Measurements from ENCODE around the gene TTLL11. TPM values are rescaled to one million over a fixed set of nuclear protein-coding genes. Genes with fewer than 3 reads are reported as not detected.

The TTLL11 gene
- 1 to 10 TPM; 7.2 to 7.8 TPM for total RNA-seq
- 1 to 10 TPM; 3.6 to 4.6 TPM for polyA plus RNA-seq
- long read RNA-seq, donor 1, partial matches to known transcripts, result 0 of 1 reads
- long read RNA-seq, donor 1, other reads (novel, unspliced or antisense), result 0 of 1 reads
- long read RNA-seq, donor 2, partial matches to known transcripts, result 0 of 1 reads
- long read RNA-seq, donor 2, other reads (novel, unspliced or antisense), result 0 of 1 reads
- long read RNA-seq, donor 3, partial matches to known transcripts, result 0 of 1 reads
- long read RNA-seq, donor 3, other reads (novel, unspliced or antisense), result 0 of 1 reads
- long read RNA-seq, donor 4, result 0 reads
- long read RNA-seq, donor 5, partial matches to known transcripts, result 0 of 1 reads
- long read RNA-seq, donor 5, other reads (novel, unspliced or antisense), result 0 of 1 reads

- H3K4me1 ChIP-seq (ENCODE audit: control insufficient read depth in 5 of 5, insufficient read depth in 5 of 5, low read length in 5 of 5), result peaks cover 6 to 16% (median 10%) of the 10 kb centered on the region in 5 donors
- peak within 1 kb of the TSS; percentile 94 for H3K4me3 ChIP-seq
- 0 to 1% methylated on average over 90 to 98 of the region's 98 CpGs for WGBS, 2 donors
- DNase-seq (peak; percentile 93 to 97 (median 96)), ATAC-seq (ENCODE audit: insufficient read depth, low FRiP score) (peak; percentile 93)
- H3K9ac ChIP-seq (ENCODE audit: insufficient read depth in 1 of 2, low read length in 2 of 2), result peak within 1 kb of the TSS in 1 of 2 donors; percentile 77
- H3K9me3 ChIP-seq (ENCODE audit: control insufficient read depth in 4 of 4, insufficient read depth in 3 of 4, low read length in 3 of 4), result no peaks in the 10 kb centered on the region
- peak within 1 kb of the TSS; percentile 81 to 89 for H3K27ac ChIP-seq (ENCODE audit: low read depth in 1 of 2, low read length in 1 of 2)
- peaks cover 0 to 4% (median 0%) of the 10 kb centered on the region in 3 donors for H3K27me3 ChIP-seq (ENCODE audit: control insufficient read depth in 3 of 3, insufficient read depth in 3 of 3, low read length in 2 of 3)
- H3K36me3 ChIP-seq (ENCODE audit: control insufficient read depth in 4 of 4, insufficient read depth in 4 of 4, low read length in 4 of 4), result no peaks in the 10 kb centered on the region
- no peak for TF ChIP-seq CTCF (IDR thresholded peaks at IDR 0.05; ENCODE audit: control extremely low read depth, extremely low read depth)
These were observed at the start of gene TTLL11 for GRCh38 chr9:122092611-122093506. Gene TTLL11 (minus strand): TSS chr9:122093308. CDS start chr9:122093148, 160 bp downstream.

- Histone ChIP-seq H3K27ac (ENCODE audit: low read depth in 1 of 2, low read length in 1 of 2) (peak overlapping the region in 1 of 2 donors; percentile 33), H3K4me1 (ENCODE audit: control insufficient read depth in 5 of 5, insufficient read depth in 5 of 5, low read length in 5 of 5) (peaks cover 0 to 25% (median 6%) of the 10 kb centered on the region in 5 donors), H3K36me3 (ENCODE audit: control insufficient read depth in 4 of 4, insufficient read depth in 4 of 4, low read length in 4 of 4) (peaks cover 16 to 31% (median 26%) of the 10 kb centered on the region in 4 donors), H3K27me3 (ENCODE audit: control insufficient read depth in 3 of 3, insufficient read depth in 3 of 3, low read length in 2 of 3) (no peaks in the 10 kb centered on the region), H3K4me3 (no peak overlapping the region), H3K9ac (ENCODE audit: insufficient read depth in 1 of 2, low read length in 2 of 2) (no peak overlapping the region), H3K9me3 (ENCODE audit: control insufficient read depth in 4 of 4, insufficient read depth in 3 of 4, low read length in 3 of 4) (no peaks in the 10 kb centered on the region)
- TF ChIP-seq CTCF (IDR thresholded peaks at IDR 0.05; ENCODE audit: control extremely low read depth, extremely low read depth), result no peak
- 76 to 79% methylated on average over 5 of the region's 5 CpGs for WGBS, 2 donors
- no peak for ATAC-seq (ENCODE audit: insufficient read depth, low FRiP score)
- DNase-seq, result no peak
These were observed 48.6 kb upstream of the TTLL11 start for GRCh38 chr9:122141671-122142070.

GRCh38 chr9:122140368-122141193 lies 47.5 kb upstream of the TTLL11 start:
- ATAC-seq (ENCODE audit: insufficient read depth, low FRiP score), result no peak
- no peak overlapping the region for H3K27ac ChIP-seq (ENCODE audit: low read depth in 1 of 2, low read length in 1 of 2)
- H3K9me3 ChIP-seq (ENCODE audit: control insufficient read depth in 4 of 4, insufficient read depth in 3 of 4, low read length in 3 of 4), result no peaks in the 10 kb centered on the region
- H3K27me3 ChIP-seq (ENCODE audit: control insufficient read depth in 3 of 3, insufficient read depth in 3 of 3, low read length in 2 of 3), result no peaks in the 10 kb centered on the region
- peaks cover 12 to 26% (median 19%) of the 10 kb centered on the region in 4 donors for H3K36me3 ChIP-seq (ENCODE audit: control insufficient read depth in 4 of 4, insufficient read depth in 4 of 4, low read length in 4 of 4)
- WGBS, 2 donors, result 76 to 77% methylated on average over 8 of the region's 8 CpGs
- peaks cover 0 to 23% (median 6%) of the 10 kb centered on the region in 5 donors for H3K4me1 ChIP-seq (ENCODE audit: control insufficient read depth in 5 of 5, insufficient read depth in 5 of 5, low read length in 5 of 5)
- peak overlapping the region in 1 of 2 donors; percentile 27 for H3K9ac ChIP-seq (ENCODE audit: insufficient read depth in 1 of 2, low read length in 2 of 2)
- no peak for TF ChIP-seq CTCF (IDR thresholded peaks at IDR 0.05; ENCODE audit: control extremely low read depth, extremely low read depth)
- no peak overlapping the region for H3K4me3 ChIP-seq
- no peak for DNase-seq
